HG02973 (cell line): ENCODE data around the gene EOGT.

Experiments used
- ATAC-seq: cut with Tn5 transposase; IDR thresholded peaks from one replicate; pipeline ENCODE4 v1.9.1; 2021; ENCODE audit warnings: moderate library complexity; ENCODE audit not compliant: unreplicated experiment

Gene EOGT

GRCh38 chr3:69013253-69014021, at the start of gene EOGT:
EOGT (minus strand) TSS chr3:69013684; CDS start chr3:69009846, 3,838 bp downstream.
- ATAC-seq, result peak; percentile 71

GRCh38 chr3:69059688-69060087, 46.2 kb upstream of the EOGT start:
- ATAC-seq, result no peak

- ATAC-seq, result no peak
Observed at GRCh38 chr3:69058947-69059224, 45.4 kb upstream of the EOGT start.

DNA sequence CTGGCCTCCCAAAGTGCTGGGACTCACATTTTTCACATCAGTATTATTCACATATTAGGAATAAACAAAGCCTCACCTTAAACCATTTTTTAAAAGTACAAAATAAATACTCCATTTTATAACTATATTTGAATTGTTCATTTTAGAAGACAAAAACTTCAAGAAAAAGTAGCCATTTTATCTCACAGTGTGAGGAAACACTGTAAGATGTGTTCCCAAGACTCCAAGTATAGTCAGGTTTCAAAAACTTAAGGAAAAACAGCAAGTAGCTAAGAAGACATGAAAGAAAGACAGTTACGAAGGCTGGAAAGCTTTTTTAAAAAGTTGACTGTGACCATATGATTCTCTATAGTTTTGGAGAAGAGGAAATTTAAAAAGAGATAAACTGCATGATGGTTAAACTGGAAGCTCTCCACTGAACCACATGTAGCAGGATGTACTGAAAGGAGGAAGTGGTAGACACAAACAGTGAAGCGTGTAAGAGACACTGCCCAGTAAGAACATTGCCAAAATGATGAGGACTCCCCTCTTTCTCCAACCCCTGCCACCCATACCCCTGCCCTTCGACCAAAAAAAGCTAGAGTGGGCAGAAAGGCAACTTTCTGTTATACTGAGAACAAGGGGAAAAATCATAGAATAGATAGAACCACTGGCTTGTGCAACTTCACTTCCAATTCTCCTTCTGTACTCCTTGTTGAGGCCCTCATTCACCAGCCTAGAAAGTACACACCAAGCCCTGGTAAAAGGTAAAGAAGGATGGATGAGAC, 44.9 kb upstream of the EOGT start:
- ATAC-seq, result peak; percentile 96

DNA sequence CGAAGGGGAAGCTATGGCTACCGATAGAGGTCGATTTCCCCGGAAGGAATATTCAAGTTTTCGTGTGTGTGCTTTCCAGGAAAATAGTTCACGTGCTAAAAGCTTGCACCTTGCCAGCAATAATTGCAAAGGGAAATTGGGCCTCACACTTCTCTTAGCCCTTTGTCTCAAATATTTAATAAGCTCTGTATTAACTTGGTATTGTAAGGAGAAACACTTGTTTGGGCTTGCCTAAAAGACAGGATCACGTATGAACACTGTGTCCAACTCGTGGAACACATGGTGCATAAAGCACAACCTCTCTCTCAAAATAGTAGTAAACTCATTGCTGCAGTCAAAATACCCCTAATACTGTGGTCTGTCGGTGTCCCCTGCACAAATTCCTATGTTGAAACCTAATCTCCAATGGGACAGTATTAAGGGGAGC, 39.0 kb upstream of the EOGT start:
- ATAC-seq, result no peak

DNA sequence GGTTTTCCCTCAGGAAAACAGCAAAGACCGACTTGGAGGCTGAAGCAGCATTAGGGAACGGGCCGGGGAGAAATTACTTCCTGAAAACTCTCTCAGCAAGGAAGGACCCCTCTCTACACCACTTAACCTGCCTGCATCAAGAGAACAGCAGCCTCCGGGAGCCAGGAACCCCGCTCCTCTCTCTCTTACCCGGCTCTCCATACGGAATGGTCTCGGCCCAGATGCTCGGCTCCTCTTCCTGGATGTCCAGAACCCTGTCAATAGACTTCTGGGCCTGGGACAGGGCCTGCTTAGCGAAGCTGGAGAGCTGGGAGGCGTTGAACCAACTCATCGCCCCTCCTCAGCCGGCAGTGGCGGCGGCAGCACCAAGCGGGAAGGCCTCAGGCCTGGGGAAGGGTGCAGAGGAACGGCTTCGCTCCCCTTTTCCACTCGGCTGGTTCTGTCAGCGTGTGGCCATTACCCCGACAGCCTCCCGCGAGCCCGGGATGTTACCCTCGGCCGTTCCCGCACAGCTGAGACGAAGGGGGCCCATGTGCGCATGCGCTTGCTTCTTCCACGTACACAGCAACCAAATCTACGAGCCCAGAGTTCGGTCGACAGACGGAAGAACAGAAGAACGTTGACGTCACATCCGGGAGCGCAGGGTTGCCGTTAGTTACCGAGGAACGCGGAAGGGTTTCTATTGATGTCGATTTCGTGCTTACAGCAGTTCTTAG, 38.4 kb upstream of the EOGT start, which contains the start of gene TMF1:
TMF1 (minus strand) TSS at position 578 of the 716 bp plus-strand sequence; CDS start at position 331, 247 bp downstream.
- peak; percentile 94 for ATAC-seq

- ATAC-seq, result no peak
Observed at GRCh38 chr3:69048990-69049389, 35.5 kb upstream of the EOGT start.

DNA sequence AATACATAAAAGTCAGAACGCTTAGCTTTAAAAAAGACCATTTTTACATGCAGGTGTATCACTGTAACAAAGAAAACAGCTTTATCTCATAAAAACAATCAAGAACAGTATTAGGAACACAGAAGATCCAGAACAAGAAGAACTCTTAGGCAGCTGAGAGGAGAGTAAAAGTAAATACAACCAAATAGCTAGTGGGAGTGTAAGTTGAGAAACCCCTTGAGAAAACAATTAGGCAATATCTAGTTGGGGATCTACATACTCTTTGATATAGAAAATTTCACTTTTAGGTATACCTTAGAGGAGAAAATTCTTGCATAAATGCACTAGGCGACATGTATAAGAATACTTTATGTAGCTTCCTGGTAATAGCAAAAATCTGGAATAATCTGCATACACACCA, 31.1 kb upstream of the EOGT start:
- ATAC-seq, result no peak

- ATAC-seq, result no peak
Observed at GRCh38 chr3:69033470-69033869, 20.0 kb upstream of the EOGT start.

DNA sequence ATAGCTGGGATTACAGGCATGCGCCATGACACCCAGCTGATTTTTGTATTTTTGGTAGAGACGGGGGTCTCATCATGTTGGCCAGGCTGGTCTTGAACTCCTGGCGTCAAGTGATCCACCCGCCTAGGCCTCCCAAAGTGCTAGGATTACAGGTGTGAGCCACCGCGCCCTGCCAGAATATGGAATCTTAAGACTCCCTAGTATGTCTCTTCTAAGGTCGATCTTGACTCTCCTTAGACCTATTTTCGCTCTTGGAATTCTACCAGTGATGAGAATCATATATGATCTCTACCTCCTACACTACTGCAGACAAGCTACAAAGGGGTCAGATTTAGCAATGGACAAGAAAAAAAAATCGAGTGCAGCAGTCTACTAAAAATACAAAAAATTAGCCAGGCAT, 19.3 kb upstream of the EOGT start:
- ATAC-seq, result no peak

DNA sequence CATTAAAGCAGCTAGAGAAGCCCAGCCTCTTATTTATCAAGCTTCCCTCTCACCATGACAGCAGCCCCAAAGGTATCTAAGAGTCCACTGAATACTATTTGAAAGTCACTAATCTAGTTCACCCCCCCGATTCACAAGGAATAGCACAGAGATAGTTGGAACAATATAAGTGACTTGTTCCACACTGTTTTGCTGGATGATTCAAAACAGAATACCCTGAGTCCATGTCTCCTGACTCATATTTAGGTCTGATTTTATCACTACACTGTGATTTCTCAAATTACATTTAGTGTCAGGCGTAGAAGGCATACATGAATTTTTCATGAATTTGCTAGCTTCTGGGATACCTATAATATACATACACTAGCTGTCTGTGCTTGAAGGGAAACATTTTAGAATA, 18.7 kb upstream of the EOGT start:
- no peak for ATAC-seq

DNA sequence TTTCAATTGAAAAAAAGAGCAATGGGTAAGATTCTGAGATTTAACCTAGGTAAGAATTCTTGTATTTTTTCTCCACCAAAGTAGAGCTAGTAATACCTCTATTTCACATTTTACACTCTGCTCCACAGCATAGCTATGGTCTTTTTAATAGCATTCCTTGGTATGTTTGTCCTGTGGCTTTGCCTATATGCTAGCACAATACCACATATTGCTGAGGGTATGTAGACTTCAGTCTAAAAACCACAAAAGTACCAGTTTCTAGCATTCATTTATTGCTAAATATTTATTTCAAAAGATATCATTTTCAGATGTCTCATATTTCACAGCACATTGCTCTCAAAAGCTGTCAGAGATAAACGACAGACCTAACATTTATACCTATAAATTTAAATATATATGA, 18.2 kb upstream of the EOGT start:
- no peak for ATAC-seq

GRCh38 chr3:69020857-69021256, 7.4 kb upstream of the EOGT start:
- ATAC-seq, result no peak

DNA sequence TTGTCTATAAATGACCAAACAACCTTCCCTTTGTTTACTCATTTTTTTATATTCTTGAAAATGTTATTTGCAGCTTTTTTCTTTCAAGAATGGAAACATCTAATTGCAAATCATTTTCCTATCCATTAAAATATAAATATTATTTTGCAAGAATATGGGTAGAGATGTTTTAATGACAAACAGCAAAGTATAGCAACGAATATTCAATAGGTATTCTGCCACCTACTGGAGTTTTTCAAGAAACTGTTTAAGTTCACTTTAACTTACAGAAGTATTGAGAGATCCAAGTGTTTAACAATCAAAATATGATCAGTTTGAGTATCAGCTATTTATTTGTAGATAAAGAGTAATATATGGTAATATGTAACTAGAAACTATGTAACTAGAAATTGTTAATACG, 6.9 kb upstream of the EOGT start:
- no peak for ATAC-seq

- no peak for ATAC-seq
Observed at GRCh38 chr3:69016901-69017300, 3.4 kb upstream of the EOGT start.

DNA sequence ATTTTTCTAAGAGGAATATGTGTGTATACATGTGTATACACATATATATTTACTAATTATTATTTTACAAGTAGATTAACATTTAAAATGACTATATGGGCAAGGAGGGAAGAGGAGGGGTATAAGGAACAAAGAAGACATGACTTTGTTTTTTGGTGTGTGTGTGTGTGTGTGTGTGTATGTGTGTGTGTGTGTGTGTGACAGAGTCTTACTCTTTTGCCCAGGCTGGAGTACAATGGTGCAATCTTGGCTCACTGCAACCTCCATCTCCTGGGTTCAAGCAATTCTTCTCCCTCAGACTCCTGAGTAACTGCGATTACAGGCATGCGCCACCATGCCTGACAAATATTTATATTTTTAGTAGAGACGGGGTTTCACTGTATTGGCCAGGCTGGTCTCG, 2.6 kb upstream of the EOGT start:
- ATAC-seq, result no peak

DNA sequence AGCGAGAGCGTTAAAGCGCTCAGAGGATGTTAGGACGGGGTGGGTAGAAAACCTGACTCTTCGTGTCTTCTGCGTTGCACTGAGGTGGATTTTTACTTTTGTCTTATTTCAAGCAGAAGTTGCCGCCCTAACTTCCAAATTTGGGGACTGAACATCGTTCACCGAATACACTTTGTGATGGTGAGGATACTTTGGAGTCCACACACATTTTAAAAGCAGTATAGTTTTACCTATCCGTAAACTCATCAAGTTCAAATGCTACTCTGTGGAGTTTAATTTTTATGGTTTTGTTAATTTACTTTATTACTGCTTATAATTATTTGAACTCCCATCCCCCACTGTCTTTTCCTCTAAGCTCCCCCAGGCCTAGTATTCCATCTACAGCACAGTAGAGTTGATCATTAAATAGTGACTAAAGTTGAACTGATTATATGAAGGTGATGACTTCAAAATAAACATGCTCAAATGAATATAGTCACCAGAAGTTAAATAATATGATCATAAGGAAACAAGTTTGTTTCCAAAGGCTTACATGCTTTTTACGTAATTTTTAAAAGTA, 617 bp upstream of the EOGT start:
- no peak for ATAC-seq

GRCh38 chr3:69012800-69013252, 658 bp downstream of the EOGT start:
- no peak for ATAC-seq

DNA sequence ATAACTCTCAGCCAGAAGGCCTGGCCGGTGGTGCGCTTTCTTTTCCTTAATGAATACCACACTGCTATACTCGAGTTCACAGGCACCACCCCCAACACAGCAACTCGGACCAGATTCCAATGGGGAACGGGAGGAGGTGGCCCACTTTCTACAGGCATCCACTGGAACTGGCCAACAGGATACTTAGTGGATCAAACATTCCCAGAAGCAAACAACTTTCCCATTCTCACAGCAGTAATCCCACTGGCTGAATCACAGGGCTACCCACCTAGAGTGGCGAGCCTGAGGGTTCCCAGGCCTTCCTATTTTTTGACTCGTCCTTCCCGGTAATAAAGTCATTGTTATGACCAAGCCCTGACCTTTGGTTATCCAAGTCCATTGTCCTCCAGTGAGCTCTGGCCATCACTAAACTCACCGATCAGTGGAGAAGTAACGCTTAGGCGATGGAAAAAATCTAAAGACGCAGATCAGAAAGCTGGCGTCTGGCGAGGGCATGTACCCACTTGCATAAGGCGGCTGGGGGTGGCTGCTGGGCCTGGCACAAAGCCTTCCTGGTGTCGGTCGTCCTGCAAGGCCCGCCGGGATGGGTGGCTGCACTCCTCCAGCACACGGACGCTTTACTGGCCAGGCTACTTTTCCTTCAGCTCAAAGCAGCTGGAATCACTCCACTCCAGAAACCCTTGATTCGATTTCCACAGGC, 1.2 kb downstream of the EOGT start:
- no peak for ATAC-seq

- ATAC-seq, result no peak
Observed at GRCh38 chr3:69011096-69011730, 2.3 kb downstream of the EOGT start.
